HG02884 (cell line): ENCODE data around the gene RADX.

Source experiments
- ATAC-seq: cut with Tn5 transposase; IDR thresholded peaks from one replicate; pipeline ENCODE4 v1.9.1; 2021; ENCODE audit warnings: mild to moderate bottlenecking, moderate library complexity; ENCODE audit not compliant: unreplicated experiment

Gene RADX

GRCh38 chrX:106684207-106684606 lies 72.4 kb downstream of the RADX start:
- no peak for ATAC-seq

DNA sequence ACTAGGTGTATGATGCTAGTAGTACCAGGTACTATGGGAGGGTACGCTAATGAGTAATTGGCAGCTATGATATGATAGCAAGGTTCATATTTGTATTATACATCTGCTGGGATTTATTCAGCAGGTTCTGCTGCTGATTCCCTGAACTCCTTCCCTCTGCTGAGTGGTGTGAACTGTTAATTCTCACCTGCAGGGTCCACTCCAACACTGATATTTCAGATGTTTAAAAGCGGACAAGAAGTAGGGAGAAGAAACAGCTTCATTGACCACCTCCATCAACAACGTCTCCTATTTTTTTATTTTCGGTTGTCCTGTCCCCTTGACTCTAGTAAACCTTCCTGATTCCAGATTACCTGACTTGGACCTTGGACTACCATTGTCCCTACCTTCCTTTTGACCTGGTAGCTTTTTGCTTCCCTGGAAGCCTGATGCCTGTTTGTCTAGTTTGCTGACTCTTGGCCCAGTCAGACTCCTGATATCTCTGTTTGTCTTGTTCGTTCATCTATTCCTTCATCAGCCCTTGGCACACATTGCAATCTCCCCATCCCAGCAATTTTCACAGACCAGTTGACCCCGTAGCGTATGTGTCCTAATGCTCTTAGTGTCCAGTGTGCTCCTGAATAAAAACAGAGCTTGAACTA lies 80.8 kb downstream of the RADX start:
- ATAC-seq = no peak

DNA sequence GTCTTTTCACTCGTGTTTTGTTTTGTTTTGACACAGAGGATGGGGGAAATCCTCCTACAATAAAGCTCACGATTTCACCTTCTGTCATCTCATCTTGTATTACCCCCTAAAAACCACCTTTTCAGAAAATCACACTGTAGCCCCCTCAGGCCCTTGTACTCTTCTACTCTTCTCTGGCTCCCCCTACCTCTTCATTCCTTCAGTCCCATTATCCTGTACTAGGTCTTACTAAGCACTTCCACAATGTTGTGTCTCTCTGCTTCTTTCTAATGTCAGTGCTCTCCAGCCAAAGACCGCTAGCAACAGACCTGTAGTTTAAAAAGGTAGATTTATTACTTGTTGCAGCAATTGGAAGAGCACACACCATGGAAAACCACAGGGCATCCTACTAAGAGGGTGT lies 84.7 kb downstream of the RADX start:
- no peak for ATAC-seq

- no peak for ATAC-seq
Observed at GRCh38 chrX:106698693-106699092, 86.9 kb downstream of the RADX start.

GRCh38 chrX:106702636-106703035 lies 90.9 kb downstream of the RADX start:
- no peak for ATAC-seq

GRCh38 chrX:106706466-106706865 lies 94.7 kb downstream of the RADX start:
- ATAC-seq = no peak

DNA sequence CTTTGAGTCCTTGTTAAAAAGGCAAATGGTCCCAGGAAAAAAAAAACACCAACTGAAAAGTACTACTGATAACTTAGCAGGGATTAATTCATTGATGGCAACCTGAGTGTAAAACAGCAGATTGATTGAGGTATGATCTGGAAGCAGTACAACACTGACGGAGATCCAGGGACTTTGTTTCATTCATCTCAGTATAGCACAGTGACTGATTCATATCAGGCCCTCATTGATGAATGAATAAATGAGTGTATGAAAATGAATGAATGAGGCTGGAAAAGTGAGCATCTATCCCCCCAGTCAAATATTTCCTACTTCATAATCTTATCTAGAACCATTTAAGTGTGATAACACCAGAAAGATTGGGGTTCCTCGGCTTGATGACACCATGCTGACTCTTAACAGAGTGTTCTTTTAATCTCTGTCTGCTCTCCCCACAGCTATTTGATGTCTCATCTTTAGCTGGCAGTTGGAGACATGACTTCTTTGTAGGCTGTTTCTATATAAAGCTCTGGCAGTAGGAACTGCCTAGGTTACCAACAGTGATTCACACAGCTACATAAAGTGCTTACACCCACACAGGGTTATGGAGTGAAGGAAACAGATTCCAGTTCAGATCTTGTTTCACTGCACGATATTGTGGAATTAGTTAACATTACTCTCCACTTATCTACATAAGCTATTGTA lies 96.1 kb downstream of the RADX start:
- ATAC-seq = no peak

- no peak for ATAC-seq
Observed at GRCh38 chrX:106710771-106711170, 99.0 kb downstream of the RADX start.

- ATAC-seq = no peak
Observed at GRCh38 chrX:106711375-106711774, 99.6 kb downstream of the RADX start.

DNA sequence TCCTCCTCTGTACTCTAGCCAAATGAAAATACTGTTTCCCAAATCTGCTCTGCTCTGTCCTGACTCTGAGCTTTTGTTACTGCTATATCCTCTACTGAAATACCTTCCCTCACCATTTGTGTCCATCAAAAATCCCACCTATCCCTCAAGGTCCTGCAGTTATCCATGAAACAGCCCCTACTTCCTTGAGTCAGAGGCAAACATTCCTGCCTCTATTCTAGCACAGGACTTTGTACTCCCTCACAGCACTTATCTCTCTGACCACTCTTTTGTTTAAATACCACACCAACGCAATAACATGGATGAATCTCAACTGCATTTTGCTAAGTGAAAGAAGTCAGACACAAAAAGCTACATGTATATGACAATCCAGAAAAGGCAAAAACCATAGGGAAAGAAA lies 104.2 kb downstream of the RADX start:
- no peak for ATAC-seq

DNA sequence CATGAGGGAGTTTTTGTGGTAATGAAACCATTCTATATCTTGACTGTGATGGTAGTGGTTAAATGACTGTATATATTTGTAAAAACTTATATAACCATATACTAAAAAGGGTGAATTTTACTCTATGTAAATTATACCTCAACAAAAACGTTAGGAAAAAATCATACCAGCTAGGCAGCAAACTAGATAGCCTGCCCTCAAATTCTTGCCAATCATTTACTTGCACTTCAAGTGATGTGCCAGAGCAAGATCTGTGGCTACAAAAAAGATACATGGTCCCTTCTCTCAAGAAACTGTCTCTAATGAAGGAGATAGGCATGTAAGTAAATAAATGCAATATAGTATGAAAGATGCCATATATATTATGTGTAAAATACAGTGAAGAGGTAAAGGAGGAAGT lies 104.7 kb downstream of the RADX start:
- ATAC-seq = no peak

GRCh38 chrX:106718709-106719108 lies 106.9 kb downstream of the RADX start:
- no peak for ATAC-seq

- no peak for ATAC-seq
Observed at GRCh38 chrX:106725931-106726330, 114.2 kb downstream of the RADX start.

- ATAC-seq = peak; percentile 67
Observed at GRCh38 chrX:106726485-106727437, 115.0 kb downstream of the RADX start, which contains the start of gene RNF128. Gene RNF128 (plus strand): TSS chrX:106726701. CDS start chrX:106726914, 213 bp downstream.

DNA sequence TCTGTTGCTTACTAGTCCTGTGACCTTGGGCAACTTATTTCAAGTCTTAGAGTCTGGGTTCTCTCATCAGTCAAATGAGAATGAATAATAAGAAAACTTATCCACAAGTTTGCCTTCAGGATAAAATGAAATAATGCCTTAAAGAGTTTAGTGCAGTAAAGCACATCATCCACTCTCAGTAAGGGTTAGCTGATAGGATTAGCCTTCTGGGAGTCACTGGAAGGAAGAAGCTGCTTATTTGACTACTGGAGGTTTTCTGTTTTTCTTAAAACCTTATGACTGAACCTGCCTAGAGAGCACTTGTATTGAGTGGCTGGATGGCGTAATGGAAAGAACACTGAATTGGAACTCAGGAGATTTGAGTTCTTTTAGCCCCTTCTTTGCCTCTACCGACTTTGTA lies 116.6 kb downstream of the RADX start:
- ATAC-seq = no peak
